Colonic mucosa (tissue), 4 donors: ENCODE results near the gene SLC5A11. TPM values are rescaled to one million over a fixed set of nuclear protein-coding genes. Genes with fewer than 3 reads are reported as not detected.
"Not testable (repeated sequence)": the region's sequence is repeated elsewhere in the genome, so short reads cannot be mapped to it uniquely, and the experiment has no call there.

ENCODE experiments used
- DNase-seq: peaks from one replicate; pipeline ENCODE4 v3.0.0-alpha.2; 2020
- H3K27ac ChIP-seq: fragments of 200-600 bp; one replicate; pipeline ENCODE4 v1.8.0; 2021
- H3K27me3 ChIP-seq: fragments of 200-600 bp; one replicate; pipeline ENCODE4 v1.8.0; 2021
- H3K36me3 ChIP-seq: fragments of 200-600 bp; one replicate; pipeline ENCODE4 v1.8.0; 2021
- H3K4me1 ChIP-seq: fragments of 200-600 bp; one replicate; pipeline ENCODE4 v1.8.0; 2021; ENCODE audit warnings: mild to moderate bottlenecking
- H3K4me3 ChIP-seq: fragments of 200-600 bp; one replicate; pipeline ENCODE4 v1.8.0; 2021
- H3K9ac ChIP-seq, 2 donors: one replicate each; pipeline ENCODE4 v1.7.0; 2013; ENCODE audit warnings: control low read depth in 2 of 2, low read depth in 2 of 2, low read length in 2 of 2
- H3K9me3 ChIP-seq: fragments of 200-600 bp; one replicate; pipeline ENCODE4 v1.8.0; 2021
- intact Hi-C: fragments of 100-400 bp; cut with DNase I; formaldehyde crosslinking; loops from one replicate; pipeline ENCODE4 v1.14.1; 2022
- total RNA-seq, 2 donors: library from RNA; stranded (reverse); fragmentation: NEBNext Ultra II Directional in 1 of 2; extraction: Animal tissue kit (Norgen Biotek cat#: 25700) in 1 of 2; gene quantifications; one replicate each; pipeline ENCODE4 v1.2.1, GENCODE V29; 2021
- TF ChIP-seq, protein P1 (sequence below): fragments of 200-600 bp; IDR thresholded peaks from one replicate; pipeline ENCODE4 v1.8.0; 2022; ENCODE audit warnings: antibody characterized with exemption, mild to moderate bottlenecking
- donor health status: healthy.
- donor health status: DM: no; HTN: no; CAD: no.
- donor health status: DM: no; HTN: no; CAD: no.

The SLC5A11 gene
- total RNA-seq, 2 donors from 2014 or later, result 0.79 to 2.6 TPM

DNA sequence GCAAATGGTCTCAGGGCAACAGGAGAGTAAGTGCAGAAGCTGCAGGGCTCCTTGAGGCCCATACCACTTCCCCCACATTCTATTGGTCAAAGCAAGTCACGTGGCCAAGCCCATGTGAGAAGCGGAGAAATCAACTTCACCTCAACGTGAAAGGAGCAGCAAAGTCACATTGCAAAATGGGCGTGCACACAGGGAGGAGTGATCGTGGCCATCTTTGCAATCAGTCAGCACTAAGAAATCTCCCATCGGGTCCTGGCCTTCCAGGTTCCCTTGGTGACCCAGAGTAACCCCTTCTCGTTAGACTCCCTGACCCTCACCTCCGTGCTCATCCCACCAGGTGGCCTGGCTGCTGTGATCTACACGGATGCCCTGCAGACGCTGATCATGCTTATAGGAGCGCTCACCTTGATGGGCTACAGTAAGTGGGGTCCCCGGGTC is 38.0 kb downstream of the SLC5A11 start:
- H3K27ac ChIP-seq, result no peak overlapping the region
- no peaks in the 10 kb centered on the region for H3K27me3 ChIP-seq
- no peaks in the 10 kb centered on the region for H3K4me1 ChIP-seq
- H3K36me3 ChIP-seq, result no peaks in the 10 kb centered on the region
- H3K9me3 ChIP-seq, result no peaks in the 10 kb centered on the region
- TF ChIP-seq, protein P1, sequence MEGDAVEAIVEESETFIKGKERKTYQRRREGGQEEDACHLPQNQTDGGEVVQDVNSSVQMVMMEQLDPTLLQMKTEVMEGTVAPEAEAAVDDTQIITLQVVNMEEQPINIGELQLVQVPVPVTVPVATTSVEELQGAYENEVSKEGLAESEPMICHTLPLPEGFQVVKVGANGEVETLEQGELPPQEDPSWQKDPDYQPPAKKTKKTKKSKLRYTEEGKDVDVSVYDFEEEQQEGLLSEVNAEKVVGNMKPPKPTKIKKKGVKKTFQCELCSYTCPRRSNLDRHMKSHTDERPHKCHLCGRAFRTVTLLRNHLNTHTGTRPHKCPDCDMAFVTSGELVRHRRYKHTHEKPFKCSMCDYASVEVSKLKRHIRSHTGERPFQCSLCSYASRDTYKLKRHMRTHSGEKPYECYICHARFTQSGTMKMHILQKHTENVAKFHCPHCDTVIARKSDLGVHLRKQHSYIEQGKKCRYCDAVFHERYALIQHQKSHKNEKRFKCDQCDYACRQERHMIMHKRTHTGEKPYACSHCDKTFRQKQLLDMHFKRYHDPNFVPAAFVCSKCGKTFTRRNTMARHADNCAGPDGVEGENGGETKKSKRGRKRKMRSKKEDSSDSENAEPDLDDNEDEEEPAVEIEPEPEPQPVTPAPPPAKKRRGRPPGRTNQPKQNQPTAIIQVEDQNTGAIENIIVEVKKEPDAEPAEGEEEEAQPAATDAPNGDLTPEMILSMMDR, result no peak
- H3K4me3 ChIP-seq, result no peak overlapping the region
- no peak for DNase-seq
- no peak overlapping the region for H3K9ac ChIP-seq
- intact Hi-C loops, result no loop called here

- DNase-seq, result no peak
- intact Hi-C loops, result no loop called here
- Histone ChIP-seq H3K9ac (no peak overlapping the region), H3K27ac (no peak overlapping the region), H3K36me3 (no peaks in the 10 kb centered on the region), H3K4me3 (no peak overlapping the region), H3K27me3 (no peaks in the 10 kb centered on the region), H3K9me3 (no peaks in the 10 kb centered on the region), H3K4me1 (no peaks in the 10 kb centered on the region)
- TF ChIP-seq, protein P1, result no peak
These were observed 41.7 kb downstream of the SLC5A11 start for GRCh38 chr16:24887472-24887871.

DNA sequence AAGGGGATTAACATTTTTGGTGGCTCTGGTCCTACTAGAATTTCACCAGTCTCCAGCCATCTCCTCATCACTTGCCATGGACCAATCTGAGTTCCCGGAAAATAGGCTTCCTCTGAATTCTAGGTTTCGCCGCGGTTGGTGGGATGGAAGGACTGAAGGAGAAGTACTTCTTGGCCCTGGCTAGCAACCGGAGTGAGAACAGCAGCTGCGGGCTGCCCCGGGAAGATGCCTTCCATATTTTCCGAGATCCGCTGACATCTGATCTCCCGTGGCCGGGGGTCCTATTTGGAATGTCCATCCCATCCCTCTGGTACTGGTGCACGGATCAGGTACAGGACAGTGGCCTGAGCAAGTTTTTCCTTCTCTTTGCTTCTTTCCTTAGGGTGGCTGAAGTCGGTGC is 45.0 kb downstream of the SLC5A11 start:
- Histone ChIP-seq H3K9ac (no peak overlapping the region), H3K4me1 (no peaks in the 10 kb centered on the region), H3K9me3 (no peaks in the 10 kb centered on the region), H3K27me3 (no peaks in the 10 kb centered on the region), H3K27ac (no peak overlapping the region), H3K4me3 (no peak overlapping the region), H3K36me3 (no peaks in the 10 kb centered on the region)
- no peak for DNase-seq
- TF ChIP-seq, protein P1, result no peak
- intact Hi-C loops, result no loop called here

GRCh38 chr16:24896439-24896838 is 50.7 kb downstream of the SLC5A11 start:
- intact Hi-C loops, result no loop called here
- Histone ChIP-seq H3K9me3 (no peaks in the 10 kb centered on the region), H3K36me3 (no peaks in the 10 kb centered on the region), H3K27me3 (no peaks in the 10 kb centered on the region), H3K27ac (no peak overlapping the region), H3K4me3 (no peak overlapping the region), H3K9ac (no peak overlapping the region), H3K4me1 (no peaks in the 10 kb centered on the region)
- no peak for DNase-seq
- TF ChIP-seq, protein P1, result no peak

DNA sequence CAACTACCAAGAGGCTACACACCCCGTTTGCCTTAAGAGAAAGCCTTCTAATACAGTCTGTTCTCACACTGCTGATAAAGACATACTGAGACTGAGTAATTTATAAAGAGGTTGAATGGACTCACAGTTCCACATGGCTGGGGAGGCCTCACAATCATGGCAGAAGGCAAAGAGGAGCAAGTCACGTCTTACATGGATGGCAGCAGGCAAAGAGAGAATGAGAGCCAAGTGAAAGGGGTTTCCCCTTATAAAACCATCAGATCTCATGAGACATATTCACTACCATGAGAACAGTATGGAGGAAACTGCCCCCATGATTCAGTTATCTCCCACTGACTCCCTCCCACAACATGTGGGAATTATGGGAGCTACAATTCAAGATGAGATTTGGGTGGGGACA is 51.8 kb downstream of the SLC5A11 start:
- H3K36me3 ChIP-seq, H3K9ac ChIP-seq, H3K27ac ChIP-seq, H3K27me3 ChIP-seq, H3K4me3 ChIP-seq, H3K9me3 ChIP-seq, H3K4me1 ChIP-seq, DNase-seq, intact Hi-C loops: not testable (repeated sequence)

- no peaks in the 10 kb centered on the region for H3K9me3 ChIP-seq
- H3K36me3 ChIP-seq, result no peaks in the 10 kb centered on the region
- H3K27ac ChIP-seq, result no peak overlapping the region
- no peak overlapping the region for H3K9ac ChIP-seq
- intact Hi-C loops, result no loop called here
- DNase-seq, result no peak
- no peaks in the 10 kb centered on the region for H3K4me1 ChIP-seq
- no peak overlapping the region for H3K4me3 ChIP-seq
- TF ChIP-seq, protein P1, result no peak
- H3K27me3 ChIP-seq, result no peaks in the 10 kb centered on the region
These were observed 54.5 kb downstream of the SLC5A11 start for GRCh38 chr16:24900230-24900629.
